B cell (primary cell): ENCODE results near the gene INA.

Source experiments
- CTCF ChIP-seq: fragments of 200-600 bp; IDR thresholded peaks from one replicate; pipeline ENCODE4 v1.8.0; 2022; ENCODE audit warnings: antibody characterized with exemption, mild to moderate bottlenecking
- EZH2 ChIP-seq: IDR thresholded peaks from 2 replicates; pipeline ENCODE4 v1.6.1; 2012; ENCODE audit warnings: borderline replicate concordance, low read depth, mild to moderate bottlenecking, moderate library complexity, low read length; ENCODE audit not compliant: insufficient read depth, poor library complexity, severe bottlenecking

GRCh38 chr10:103282961-103283360 is 6.0 kb downstream of the INA start:
- TF ChIP-seq CTCF (no peak), EZH2 (no peak)
